MM.1S (cell line): ENCODE results near the gene SMAD7.

Experiments used
- CTCF ChIP-seq: fragments of 300-600 bp; sonication (generic); IDR thresholded peaks from 2 replicates; pipeline ENCODE4 v1.5.1; 2016; ENCODE audit warnings: antibody characterized with exemption, low read length, mixed read lengths
- EZH2 ChIP-seq: fragments of 300-600 bp; sonication (generic); optimal IDR thresholded peaks from 2 replicates; pipeline ENCODE3; 2017; ENCODE audit warnings: low read depth, mild to moderate bottlenecking, antibody characterized with exemption, low read length, mixed read lengths
- EZH2phosphoT487 ChIP-seq: fragments of 300-600 bp; sonication (generic); IDR thresholded peaks from 2 replicates; pipeline ENCODE4 v1.6.1; 2018; ENCODE audit warnings: antibody characterized with exemption, low read length

- TF ChIP-seq CTCF (no peak), EZH2 (no peak), EZH2phosphoT487 (no peak)
Measured at GRCh38 chr18:48954886-48955819, 4.4 kb upstream of the SMAD7 start.
